ENCODE measurements around the gene PTGER4.
"Not testable (repeated sequence)": the region's sequence is repeated elsewhere in the genome, so short reads cannot be mapped to it uniquely, and the experiment has no call there.

Gene PTGER4

GRCh38 chr5:40655138-40655537 lies 24.6 kb upstream of the PTGER4 start:
- in situ Hi-C loops (cut with HindIII; ENCODE audit: low sequenced_read_pairs) = no loop called here
- no peak for DNase-seq (ENCODE audit: low read depth, low spot score)
- no peak for TF ChIP-seq CTCF (IDR thresholded peaks at IDR 0.05; ENCODE audit: low read depth, low read length)
- no peak overlapping the region for H3K4me3 ChIP-seq (ENCODE audit: low read depth, low read length)

GRCh38 chr5:40656091-40656490 lies 23.6 kb upstream of the PTGER4 start:
- in situ Hi-C loops (cut with HindIII; ENCODE audit: low sequenced_read_pairs); H3K4me3 ChIP-seq (ENCODE audit: low read depth, low read length); DNase-seq (ENCODE audit: low read depth, low spot score): not testable (repeated sequence)

GRCh38 chr5:40656766-40657165 lies 22.9 kb upstream of the PTGER4 start:
- DNase-seq (ENCODE audit: low read depth, low spot score) = no peak
- in situ Hi-C loops (cut with HindIII; ENCODE audit: low sequenced_read_pairs) = no loop called here
- no peak for TF ChIP-seq CTCF (IDR thresholded peaks at IDR 0.05; ENCODE audit: low read depth, low read length)
- H3K4me3 ChIP-seq (ENCODE audit: low read depth, low read length) = no peak overlapping the region

- TF ChIP-seq CTCF (IDR thresholded peaks at IDR 0.05; ENCODE audit: low read depth, low read length) = no peak
Measured at GRCh38 chr5:40660751-40661150, 19.0 kb upstream of the PTGER4 start.

GRCh38 chr5:40665635-40666298 lies 13.9 kb upstream of the PTGER4 start:
- in situ Hi-C loops (cut with HindIII; ENCODE audit: low sequenced_read_pairs) = no loop called here
- TF ChIP-seq CTCF (IDR thresholded peaks at IDR 0.05; ENCODE audit: low read depth, low read length) = no peak
- DNase-seq (ENCODE audit: low read depth, low spot score) = no peak

More at GRCh38 chr5:40660751-40661150, 19.0 kb upstream of the PTGER4 start:
- in situ Hi-C loops (cut with HindIII; ENCODE audit: low sequenced_read_pairs) = no loop called here
- no peak overlapping the region for H3K4me3 ChIP-seq (ENCODE audit: low read depth, low read length)
- no peak for DNase-seq (ENCODE audit: low read depth, low spot score)

GRCh38 chr5:40666657-40667056 lies 13.1 kb upstream of the PTGER4 start:
- H3K4me3 ChIP-seq (ENCODE audit: low read depth, low read length) = no peak overlapping the region
- in situ Hi-C loops (cut with HindIII; ENCODE audit: low sequenced_read_pairs) = no loop called here
- no peak for DNase-seq (ENCODE audit: low read depth, low spot score)
- no peak for TF ChIP-seq CTCF (IDR thresholded peaks at IDR 0.05; ENCODE audit: low read depth, low read length)

More at GRCh38 chr5:40665635-40666298, 13.9 kb upstream of the PTGER4 start:
- no peak overlapping the region for H3K4me3 ChIP-seq (ENCODE audit: low read depth, low read length)

GRCh38 chr5:40667161-40667663 lies 12.5 kb upstream of the PTGER4 start:
- no peak for DNase-seq (ENCODE audit: low read depth, low spot score)
- no peak for TF ChIP-seq CTCF (IDR thresholded peaks at IDR 0.05; ENCODE audit: low read depth, low read length)
- in situ Hi-C loops (cut with HindIII; ENCODE audit: low sequenced_read_pairs) = no loop called here
- H3K4me3 ChIP-seq (ENCODE audit: low read depth, low read length) = no peak overlapping the region

All from astrocyte of the spinal cord (primary cell).